GM23338 (cell line): ENCODE measurements around the gene MATN3.

Experiments used
- CREB1 ChIP-seq: fragments of 250-450 bp; sonication (Bioruptor Pico); IDR thresholded peaks from 2 replicates; pipeline ENCODE4 v1.5.0; 2020; ENCODE audit warnings: low read depth, mild to moderate bottlenecking, moderate library complexity
- CTCF ChIP-seq, 2 experiments: fragments of 200-600 bp in 1 of 2; sonication (generic) in 1 of 2; conservative IDR thresholded peaks; 2 replicates each; pipeline versions ENCODE4 v1.5.1 to v1.6.1; 2016 to 2017; ENCODE audit warnings: antibody characterized with exemption in 2 of 2, low read depth in 2 of 2, mild to moderate bottlenecking in 2 of 2, moderate library complexity in 1 of 2
- ETS1 ChIP-seq: IDR thresholded peaks from 2 replicates; pipeline ENCODE4 v1.6.1; 2016; ENCODE audit warnings: antibody characterized with exemption
- EZH2 ChIP-seq: fragments of 200-600 bp; sonication (generic); IDR thresholded peaks from one replicate; pipeline ENCODE4 v1.8.0; 2017; ENCODE audit warnings: antibody characterized with exemption, mild to moderate bottlenecking, low read depth; ENCODE audit not compliant: unreplicated experiment
- EZH2phosphoT487 ChIP-seq: fragments of 200-600 bp; sonication (generic); IDR thresholded peaks from one replicate; pipeline ENCODE4 v1.8.1; 2018; ENCODE audit warnings: antibody characterized with exemption; ENCODE audit not compliant: unreplicated experiment
- JUNB ChIP-seq: IDR thresholded peaks from one replicate; pipeline ENCODE4 v1.6.1; 2016; ENCODE audit warnings: antibody characterized with exemption; ENCODE audit not compliant: unreplicated experiment
- POLR2AphosphoS5 ChIP-seq: IDR thresholded peaks from 2 replicates; pipeline ENCODE4 v1.6.1; 2016; ENCODE audit warnings: antibody characterized with exemption, low read depth
- REST ChIP-seq: IDR thresholded peaks from one replicate; pipeline ENCODE4 v1.6.1; 2018; ENCODE audit warnings: antibody characterized with exemption; ENCODE audit not compliant: unreplicated experiment

- TF ChIP-seq CTCF (conservative IDR thresholded peaks at IDR 0.05; ENCODE audit: low read depth in 2 of 2) (peak; percentile 77 to 89), EZH2phosphoT487 (no peak), EZH2 (no peak), POLR2AphosphoS5 (no peak), ETS1 (no peak), REST (no peak), JUNB (no peak), CREB1 (CRISPR knock-in tag) (no peak)
Observed at GRCh38 chr2:19955544-19956422, 56.7 kb downstream of the MATN3 start.
